ENCODE results near the gene NUAK1.
A peak's percentile ranks its signal among the peaks of the same experiment; 100 is the strongest.

Gene NUAK1

DNA sequence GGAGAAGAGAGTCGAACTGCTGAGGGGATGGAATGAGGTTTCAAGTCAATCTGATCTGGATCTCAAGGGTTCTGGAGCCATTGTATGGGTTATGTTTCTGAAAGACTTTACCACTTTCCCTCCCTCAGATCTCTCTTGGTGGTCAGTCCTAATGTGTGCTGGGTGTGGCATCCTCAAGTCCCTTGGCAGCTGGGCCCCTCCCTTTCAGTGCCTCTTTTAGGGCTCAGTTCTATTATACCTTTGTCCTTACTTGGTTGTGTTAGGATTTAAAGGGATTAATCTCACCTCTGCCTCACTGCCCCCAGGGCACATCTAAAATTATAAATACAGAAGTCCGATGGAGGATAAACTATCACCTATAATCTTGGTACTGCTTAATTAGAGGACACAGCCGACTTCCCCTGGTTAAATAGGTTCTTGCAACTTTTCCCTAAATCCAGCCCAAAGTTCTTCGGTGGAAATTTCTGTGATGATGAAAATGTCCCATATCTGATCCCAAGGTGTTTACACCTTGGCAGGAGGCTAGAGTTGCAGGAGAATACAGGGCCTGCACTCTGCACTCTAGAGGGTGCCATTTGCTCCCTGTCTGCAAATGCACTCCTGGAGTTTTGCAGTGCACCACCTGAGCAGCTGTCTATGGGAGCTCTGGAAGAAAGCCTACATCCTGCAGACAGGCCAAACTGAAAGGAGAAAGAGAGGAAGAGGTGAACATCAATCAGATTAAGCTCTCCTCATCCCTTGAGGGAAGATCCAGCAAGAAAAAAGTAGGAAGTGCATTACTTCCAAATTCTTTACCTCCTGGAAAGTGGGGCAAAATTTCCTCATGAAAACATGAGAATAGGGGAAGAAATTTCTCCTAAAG is 106.8 kb downstream of the NUAK1 start:
- Histone ChIP-seq H3K4me2 (ENCODE audit: low read length) (no peak overlapping the region), H3K36me3 (ENCODE audit: insufficient read depth, low read length) (no peaks in the 10 kb centered on the region), H3K9ac (ENCODE audit: low read depth, low read length) (peak overlapping the region; percentile 78), H3K9me3 (replicated peaks; ENCODE audit: low read length) (no peaks in the 10 kb centered on the region), H3K27me3 (ENCODE audit: control insufficient read depth, insufficient read depth, low read length) (no peaks in the 10 kb centered on the region), H3K4me1 (ENCODE audit: control insufficient read depth, insufficient read depth, low read length) (peaks cover 32% of the 10 kb centered on the region), H3K4me3 (ENCODE audit: low read length) (no peak overlapping the region)

- H3K4me1 ChIP-seq (ENCODE audit: control insufficient read depth, insufficient read depth, low read length): peaks cover 32% of the 10 kb centered on the region
- peak overlapping the region; percentile 49 for H3K4me3 ChIP-seq (ENCODE audit: low read length)
- peak overlapping the region; percentile 78 for H3K9ac ChIP-seq (ENCODE audit: low read depth, low read length)
- H3K9me3 ChIP-seq (replicated peaks; ENCODE audit: low read length): no peaks in the 10 kb centered on the region
- peak overlapping the region; percentile 78 for H3K4me2 ChIP-seq (ENCODE audit: low read length)
- H3K27me3 ChIP-seq (ENCODE audit: control insufficient read depth, insufficient read depth, low read length): no peaks in the 10 kb centered on the region
- H3K36me3 ChIP-seq (ENCODE audit: insufficient read depth, low read length): no peaks in the 10 kb centered on the region
These were observed 108.3 kb downstream of the NUAK1 start for GRCh38 chr12:106030210-106031071.

DNA sequence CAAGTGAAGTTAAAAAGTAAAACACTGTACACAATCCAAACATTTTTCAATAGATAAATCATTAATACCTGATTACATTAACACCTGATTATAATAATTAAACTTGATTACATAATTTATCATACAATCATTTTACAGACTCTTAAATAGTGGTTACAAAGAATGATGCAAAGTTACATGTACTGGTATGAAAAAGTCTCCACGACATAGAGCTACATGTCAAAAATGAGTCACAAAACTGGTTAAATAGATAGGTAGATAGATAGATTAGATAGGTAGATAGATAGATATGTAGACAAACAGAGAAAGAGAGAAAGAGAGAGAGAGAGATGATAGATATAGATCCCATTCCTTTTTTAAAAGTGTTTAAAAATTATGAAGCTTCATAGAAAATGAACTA is 109.2 kb downstream of the NUAK1 start:
- no peaks in the 10 kb centered on the region for H3K9me3 ChIP-seq (replicated peaks; ENCODE audit: low read length)
- H3K36me3 ChIP-seq (ENCODE audit: insufficient read depth, low read length): no peaks in the 10 kb centered on the region
- H3K4me2 ChIP-seq (ENCODE audit: low read length): no peak overlapping the region
- H3K27me3 ChIP-seq (ENCODE audit: control insufficient read depth, insufficient read depth, low read length): no peaks in the 10 kb centered on the region
- H3K4me3 ChIP-seq (ENCODE audit: low read length): no peak overlapping the region
- peaks cover 32% of the 10 kb centered on the region for H3K4me1 ChIP-seq (ENCODE audit: control insufficient read depth, insufficient read depth, low read length)
- H3K9ac ChIP-seq (ENCODE audit: low read depth, low read length): peak overlapping the region; percentile 78

- Histone ChIP-seq H3K4me1 (ENCODE audit: control insufficient read depth, insufficient read depth, low read length) (peaks cover 31% of the 10 kb centered on the region), H3K9me3 (replicated peaks; ENCODE audit: low read length) (no peaks in the 10 kb centered on the region), H3K36me3 (ENCODE audit: insufficient read depth, low read length) (no peaks in the 10 kb centered on the region), H3K4me2 (ENCODE audit: low read length) (no peak overlapping the region), H3K27me3 (ENCODE audit: control insufficient read depth, insufficient read depth, low read length) (no peaks in the 10 kb centered on the region), H3K9ac (ENCODE audit: low read depth, low read length) (no peak overlapping the region), H3K4me3 (ENCODE audit: low read length) (no peak overlapping the region)
These were observed 110.8 kb downstream of the NUAK1 start for GRCh38 chr12:106027911-106028310.

DNA sequence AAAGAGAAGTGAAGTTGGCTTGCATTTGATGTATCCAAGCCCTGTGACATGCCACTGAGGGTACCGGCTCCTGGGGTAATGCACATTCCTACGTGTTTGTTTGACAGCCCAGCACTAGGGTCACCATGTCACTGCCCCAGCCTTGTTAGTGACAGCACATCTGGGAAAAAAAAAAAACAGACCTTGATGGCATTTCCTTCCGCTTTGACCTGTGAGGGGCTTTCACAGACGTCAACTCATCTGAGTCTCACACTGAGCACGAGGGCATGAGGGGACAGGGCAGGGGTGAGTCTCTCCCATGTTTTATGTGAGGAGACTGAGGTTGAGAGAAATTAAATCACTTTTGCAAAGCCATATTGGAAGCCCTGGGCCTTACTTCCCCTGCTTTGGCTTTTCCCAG is 111.5 kb downstream of the NUAK1 start:
- H3K4me2 ChIP-seq (ENCODE audit: low read length): no peak overlapping the region
- H3K9me3 ChIP-seq (replicated peaks; ENCODE audit: low read length): no peaks in the 10 kb centered on the region
- no peaks in the 10 kb centered on the region for H3K36me3 ChIP-seq (ENCODE audit: insufficient read depth, low read length)
- H3K4me1 ChIP-seq (ENCODE audit: control insufficient read depth, insufficient read depth, low read length): peaks cover 26% of the 10 kb centered on the region
- H3K27me3 ChIP-seq (ENCODE audit: control insufficient read depth, insufficient read depth, low read length): no peaks in the 10 kb centered on the region
- H3K9ac ChIP-seq (ENCODE audit: low read depth, low read length): no peak overlapping the region
- H3K4me3 ChIP-seq (ENCODE audit: low read length): no peak overlapping the region

DNA sequence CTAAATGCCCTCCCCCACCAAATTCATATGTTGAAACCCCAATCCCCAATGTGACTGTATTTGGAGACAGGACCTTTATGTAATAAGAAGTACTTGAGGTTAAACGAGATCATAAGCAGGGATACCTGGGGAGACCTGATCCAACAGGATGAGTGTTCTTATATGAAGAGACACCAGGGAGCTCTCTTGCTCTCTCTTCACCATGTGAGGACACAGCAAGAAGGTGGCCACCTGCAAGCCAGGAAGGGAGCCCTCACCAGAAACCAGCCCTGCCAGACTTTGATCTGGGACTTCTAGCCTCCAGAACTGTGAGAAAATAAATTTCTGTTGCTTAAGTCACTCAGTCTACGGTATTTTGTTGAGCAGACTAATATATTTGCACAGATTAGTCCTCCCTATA is 113.6 kb downstream of the NUAK1 start:
- Histone ChIP-seq H3K9me3 (replicated peaks; ENCODE audit: low read length) (no peaks in the 10 kb centered on the region), H3K4me1 (ENCODE audit: control insufficient read depth, insufficient read depth, low read length) (peaks cover 12% of the 10 kb centered on the region), H3K36me3 (ENCODE audit: insufficient read depth, low read length) (no peaks in the 10 kb centered on the region), H3K9ac (ENCODE audit: low read depth, low read length) (no peak overlapping the region), H3K27me3 (ENCODE audit: control insufficient read depth, insufficient read depth, low read length) (no peaks in the 10 kb centered on the region), H3K4me2 (ENCODE audit: low read length) (no peak overlapping the region), H3K4me3 (ENCODE audit: low read length) (no peak overlapping the region)

GRCh38 chr12:106023039-106023438 is 115.7 kb downstream of the NUAK1 start:
- Histone ChIP-seq H3K4me1 (ENCODE audit: control insufficient read depth, insufficient read depth, low read length) (no peaks in the 10 kb centered on the region), H3K4me2 (ENCODE audit: low read length) (no peak overlapping the region), H3K9me3 (replicated peaks; ENCODE audit: low read length) (no peaks in the 10 kb centered on the region), H3K27me3 (ENCODE audit: control insufficient read depth, insufficient read depth, low read length) (no peaks in the 10 kb centered on the region), H3K36me3 (ENCODE audit: insufficient read depth, low read length) (no peaks in the 10 kb centered on the region), H3K9ac (ENCODE audit: low read depth, low read length) (no peak overlapping the region), H3K4me3 (ENCODE audit: low read length) (no peak overlapping the region)

- no peak overlapping the region for H3K4me2 ChIP-seq (ENCODE audit: low read length)
- H3K9ac ChIP-seq (ENCODE audit: low read depth, low read length): no peak overlapping the region
- no peaks in the 10 kb centered on the region for H3K27me3 ChIP-seq (ENCODE audit: control insufficient read depth, insufficient read depth, low read length)
- H3K36me3 ChIP-seq (ENCODE audit: insufficient read depth, low read length): no peaks in the 10 kb centered on the region
- H3K4me3 ChIP-seq (ENCODE audit: low read length): no peak overlapping the region
- no peaks in the 10 kb centered on the region for H3K4me1 ChIP-seq (ENCODE audit: control insufficient read depth, insufficient read depth, low read length)
- no peaks in the 10 kb centered on the region for H3K9me3 ChIP-seq (replicated peaks; ENCODE audit: low read length)
These were observed 116.2 kb downstream of the NUAK1 start for GRCh38 chr12:106022568-106023012.

DNA sequence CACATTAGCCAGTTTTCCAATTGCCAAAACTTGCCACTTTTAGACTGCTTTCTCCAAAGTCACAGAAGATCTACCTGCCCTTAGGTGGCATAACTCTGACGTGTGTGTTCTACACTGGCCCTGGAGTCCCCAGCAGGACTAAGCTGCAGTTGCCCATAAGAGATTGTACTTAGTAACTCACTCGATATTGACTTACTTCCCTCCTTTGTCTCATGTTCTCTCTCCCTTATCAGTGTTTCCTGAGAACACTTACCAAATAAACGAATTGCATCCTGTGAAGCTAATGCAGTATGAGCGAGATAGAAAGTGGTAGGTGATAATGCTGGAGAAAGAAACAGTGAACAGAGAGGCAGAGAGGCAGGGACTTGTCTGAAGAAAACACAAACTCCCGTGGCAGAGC is 117.2 kb downstream of the NUAK1 start:
- no peaks in the 10 kb centered on the region for H3K4me1 ChIP-seq (ENCODE audit: control insufficient read depth, insufficient read depth, low read length)
- no peaks in the 10 kb centered on the region for H3K36me3 ChIP-seq (ENCODE audit: insufficient read depth, low read length)
- H3K27me3 ChIP-seq (ENCODE audit: control insufficient read depth, insufficient read depth, low read length): no peaks in the 10 kb centered on the region
- no peaks in the 10 kb centered on the region for H3K9me3 ChIP-seq (replicated peaks; ENCODE audit: low read length)
- H3K4me3 ChIP-seq (ENCODE audit: low read length): no peak overlapping the region
- no peak overlapping the region for H3K4me2 ChIP-seq (ENCODE audit: low read length)
- no peak overlapping the region for H3K9ac ChIP-seq (ENCODE audit: low read depth, low read length)

DNA sequence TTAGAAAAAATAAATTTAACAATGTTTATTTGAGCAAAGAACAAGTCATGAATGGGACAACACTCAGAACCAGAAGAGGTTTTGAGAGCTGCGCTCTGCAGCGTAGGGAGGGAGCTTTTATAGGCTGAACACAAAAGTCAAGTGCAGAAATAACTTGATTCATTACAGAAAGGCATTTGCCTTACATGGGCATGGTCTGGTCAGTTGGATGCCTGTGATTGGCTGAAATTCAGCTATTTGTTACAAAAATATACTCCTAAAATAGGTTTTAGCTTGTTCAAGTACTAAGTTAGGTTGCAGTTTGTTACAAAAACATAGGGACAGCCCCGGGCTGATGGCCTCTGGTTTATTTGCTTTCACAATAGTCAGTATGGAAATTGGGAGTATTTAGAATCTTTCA is 118.0 kb downstream of the NUAK1 start:
- H3K4me1 ChIP-seq (ENCODE audit: control insufficient read depth, insufficient read depth, low read length): no peaks in the 10 kb centered on the region
- H3K9me3 ChIP-seq (replicated peaks; ENCODE audit: low read length): no peaks in the 10 kb centered on the region
- no peak overlapping the region for H3K4me3 ChIP-seq (ENCODE audit: low read length)
- H3K27me3 ChIP-seq (ENCODE audit: control insufficient read depth, insufficient read depth, low read length): no peaks in the 10 kb centered on the region
- no peak overlapping the region for H3K4me2 ChIP-seq (ENCODE audit: low read length)
- H3K9ac ChIP-seq (ENCODE audit: low read depth, low read length): no peak overlapping the region
- H3K36me3 ChIP-seq (ENCODE audit: insufficient read depth, low read length): no peaks in the 10 kb centered on the region

GRCh38 chr12:106019144-106019543 is 119.6 kb downstream of the NUAK1 start:
- Histone ChIP-seq H3K4me3 (ENCODE audit: low read length) (no peak overlapping the region), H3K36me3 (ENCODE audit: insufficient read depth, low read length) (no peaks in the 10 kb centered on the region), H3K9ac (ENCODE audit: low read depth, low read length) (no peak overlapping the region), H3K4me1 (ENCODE audit: control insufficient read depth, insufficient read depth, low read length) (no peaks in the 10 kb centered on the region), H3K27me3 (ENCODE audit: control insufficient read depth, insufficient read depth, low read length) (no peaks in the 10 kb centered on the region), H3K9me3 (replicated peaks; ENCODE audit: low read length) (no peaks in the 10 kb centered on the region), H3K4me2 (ENCODE audit: low read length) (no peak overlapping the region)
